ENCODE results near the gene RRH. TPM values are rescaled to one million over a fixed set of nuclear protein-coding genes. Genes with fewer than 3 reads are reported as not detected.

The RRH gene
- total and polyA plus RNA-seq, 2 of the 4 experiments (the other 2 are of a cell fraction) = 0.05 TPM; not detected in 1

DNA sequence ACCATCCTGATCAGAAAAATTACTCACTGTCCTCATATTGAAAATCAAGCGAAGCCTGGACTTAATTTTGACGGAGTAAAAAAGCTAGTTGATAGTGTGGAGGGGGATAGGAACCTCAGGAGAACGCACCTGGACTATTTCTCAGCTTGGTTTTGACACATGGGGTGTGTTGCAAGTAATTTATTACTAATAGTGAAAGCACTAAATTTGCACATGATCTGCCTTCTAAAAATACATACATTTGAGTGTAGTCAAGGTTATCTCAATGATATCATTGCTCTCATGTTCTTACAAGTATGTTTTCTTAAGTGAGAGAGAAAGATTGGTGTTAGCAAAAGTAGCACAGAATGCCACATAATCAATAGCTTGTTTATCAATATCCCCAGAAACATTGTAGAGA lies 49.6 kb downstream of the RRH start:
- dilution Hi-C loops (cut with HindIII; ENCODE audit: low sequenced_read_pairs, unreplicated experiment) = no loop called here
- in situ Hi-C loops (cut with MboI; ENCODE audit: low sequenced_read_pairs) = no loop called here
- Histone ChIP-seq H2BK5ac (ENCODE audit: low read depth, low read length, poor library complexity, severe bottlenecking) (no peak overlapping the region), H3K23ac (ENCODE audit: low read depth, low read length) (no peak overlapping the region), H2AK9ac (replicated peaks; ENCODE audit: low read depth, low read length, poor library complexity) (no peak overlapping the region), H2AK5ac (ENCODE audit: low read depth, low read length) (no peak overlapping the region), H3K56ac (ENCODE audit: extremely low read depth, insufficient read depth, low read length) (no peak overlapping the region), H3K4me2 (ENCODE audit: low read depth, low read length) (no peak overlapping the region), H3K14ac (replicated peaks; ENCODE audit: low read depth, low read length) (no peak overlapping the region), H4K5ac (ENCODE audit: low read depth, low read length) (no peak overlapping the region), H4K20me1 (ENCODE audit: insufficient read depth, low read length) (no peaks in the 10 kb centered on the region), H3K18ac (ENCODE audit: low read depth, low read length) (no peak overlapping the region), H3K27ac (ENCODE audit: insufficient read depth, low read length) (no peak overlapping the region), H2AFZ (replicated peaks; ENCODE audit: low read length, poor library complexity) (no peak overlapping the region), H2BK15ac (ENCODE audit: low read depth, low read length) (no peak overlapping the region), H3K9me3 (ENCODE audit: control insufficient read depth, insufficient read depth, low read length) (no peaks in the 10 kb centered on the region), H3K27me3 (ENCODE audit: control insufficient read depth, insufficient read depth, low read length) (no peaks in the 10 kb centered on the region), H3K79me1 (ENCODE audit: low read depth in 1 of 2, low read length in 2 of 2) (no peaks in the 10 kb centered on the region), H3K9me1 (ENCODE audit: insufficient read depth, low read length) (no peaks in the 10 kb centered on the region), H3K9ac (ENCODE audit: low read depth, low read length) (no peak overlapping the region), H3K4me1 (ENCODE audit: control insufficient read depth, insufficient read depth, low read length) (no peaks in the 10 kb centered on the region), H3K4me3 (ENCODE audit: insufficient read depth, low read depth, low read length) (no peak overlapping the region), H4K91ac (ENCODE audit: insufficient read depth, low read depth, low read length) (no peak overlapping the region), H3K4ac (ENCODE audit: low read depth, low read length) (no peak overlapping the region), H3K36me3 (ENCODE audit: control insufficient read depth, insufficient read depth, low read length) (no peaks in the 10 kb centered on the region), H4K8ac (ENCODE audit: low read depth in 2 of 2, low read length in 2 of 2) (no peak overlapping the region), H2BK120ac (ENCODE audit: low read depth, low read length) (no peak overlapping the region), H2BK20ac (ENCODE audit: low read depth, low read length) (no peak overlapping the region)
- TF ChIP-seq MAFK (IDR thresholded peaks at IDR 0.05; ENCODE audit: low read depth, low read length) (no peak), ELK1 (IDR thresholded peaks at IDR 0.05; ENCODE audit: borderline replicate concordance, low read depth, low read length) (no peak), MAZ (IDR thresholded peaks at IDR 0.05; ENCODE audit: borderline replicate concordance, low read depth, low read length) (no peak), CEBPB (IDR thresholded peaks at IDR 0.05; ENCODE audit: low read depth, low read length) (no peak), RFX5 (IDR thresholded peaks at IDR 0.05; ENCODE audit: low read depth, low read length) (no peak), MXI1 (IDR thresholded peaks at IDR 0.05; ENCODE audit: borderline replicate concordance, low read depth, low read length) (no peak), FOS (IDR thresholded peaks at IDR 0.05; ENCODE audit: low read depth, low read length) (no peak), CTCF (conservative IDR thresholded peaks at IDR 0.05; ENCODE audit: low read depth, low read length) (no peak), CHD1 (IDR thresholded peaks at IDR 0.05; ENCODE audit: low read depth, low read length) (no peak), RAD21 (IDR thresholded peaks at IDR 0.05; ENCODE audit: low read length) (no peak), BHLHE40 (IDR thresholded peaks at IDR 0.05; ENCODE audit: low read depth, low read length) (no peak), NFE2L2 (IDR thresholded peaks at IDR 0.05; ENCODE audit: low read depth, low read length) (no peak), POLR2A (IDR thresholded peaks at IDR 0.05; ENCODE audit: low read depth, low read length) (no peak), SMC3 (IDR thresholded peaks at IDR 0.05; ENCODE audit: low read depth, low read length) (no peak), RCOR1 (IDR thresholded peaks at IDR 0.05; ENCODE audit: insufficient replicate concordance, low read length) (no peak)
- TF ChIP-seq, protein P1, sequence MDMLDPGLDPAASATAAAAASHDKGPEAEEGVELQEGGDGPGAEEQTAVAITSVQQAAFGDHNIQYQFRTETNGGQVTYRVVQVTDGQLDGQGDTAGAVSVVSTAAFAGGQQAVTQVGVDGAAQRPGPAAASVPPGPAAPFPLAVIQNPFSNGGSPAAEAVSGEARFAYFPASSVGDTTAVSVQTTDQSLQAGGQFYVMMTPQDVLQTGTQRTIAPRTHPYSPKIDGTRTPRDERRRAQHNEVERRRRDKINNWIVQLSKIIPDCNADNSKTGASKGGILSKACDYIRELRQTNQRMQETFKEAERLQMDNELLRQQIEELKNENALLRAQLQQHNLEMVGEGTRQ (IDR thresholded peaks at IDR 0.05; ENCODE audit: low read depth, low read length) = no peak
- ChIA-PET CTCF (no interaction called here), POLR2A (ENCODE audit: unreplicated experiment) (no interaction called here)
- intact Hi-C loops (cut with micrococcal nuclease) = no loop called here
- no TSS peak for BruUV-seq (replicated peaks)
- no peak for DNase-seq
- no CpG with 5 or more reads among the region's 3 CpGs for WGBS, 2 experiments (ENCODE audit: extremely low coverage in 2 of 2, insufficient read length in 1 of 2)
- no peak for ATAC-seq (ENCODE audit: low read depth)
